Epidermal melanocyte (primary cell): ENCODE data around the gene EGLN2.
"Not testable (repeated sequence)": the region's sequence is repeated elsewhere in the genome, so short reads cannot be mapped to it uniquely, and the experiment has no call there.

Experiments
- DNase-seq: peaks from one replicate; pipeline ENCODE4 v3.0.0; 2011; ENCODE audit warnings: low spot score; ENCODE audit not compliant: insufficient read length

EGLN2 gene

GRCh38 chr19:40801426-40802299, 2.7 kb downstream of the EGLN2 start:
- DNase-seq = no peak

DNA sequence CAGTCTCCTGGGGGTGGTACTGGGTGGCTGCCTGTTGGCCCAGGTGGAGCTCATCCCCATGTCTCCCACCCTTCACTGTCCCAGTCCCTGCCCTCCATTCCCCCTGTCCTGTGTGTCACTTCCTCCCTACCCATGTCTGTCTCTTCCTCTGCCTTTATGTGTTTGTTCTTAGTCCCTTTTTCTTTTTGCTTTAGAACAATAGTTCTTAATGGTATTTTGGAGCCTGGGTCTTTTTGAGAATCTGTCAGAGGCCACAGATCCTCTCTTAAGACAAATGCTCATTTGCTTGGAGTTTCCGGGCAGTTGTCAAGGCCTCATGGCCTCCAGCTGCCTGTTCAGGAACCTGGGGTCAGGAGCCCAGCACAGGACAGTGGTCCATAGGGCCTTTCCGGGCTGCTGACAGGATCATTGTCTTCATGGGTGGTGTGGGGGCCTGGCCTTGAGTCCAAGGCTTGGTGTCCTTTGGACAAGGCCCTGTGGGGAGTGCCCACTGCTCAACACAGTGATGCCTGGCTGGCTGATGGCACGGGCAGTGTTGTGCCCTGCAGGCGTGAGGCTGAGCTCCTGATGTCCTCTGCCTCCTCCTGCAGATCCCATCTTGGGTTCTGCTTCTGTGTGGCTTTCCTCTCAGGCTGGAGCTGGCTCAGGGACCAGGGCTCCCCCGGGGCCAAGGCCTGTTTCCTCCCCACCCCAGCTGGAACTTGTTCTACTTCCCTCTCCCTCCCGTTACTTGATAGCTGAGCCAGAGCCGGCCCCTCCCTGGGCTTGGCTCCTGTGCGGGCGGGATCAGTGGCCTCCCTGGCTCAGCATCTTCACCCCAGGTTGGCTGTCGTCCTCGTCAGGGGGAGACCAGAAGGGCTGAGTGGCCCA, 3.5 kb downstream of the EGLN2 start:
- DNase-seq = no peak

DNA sequence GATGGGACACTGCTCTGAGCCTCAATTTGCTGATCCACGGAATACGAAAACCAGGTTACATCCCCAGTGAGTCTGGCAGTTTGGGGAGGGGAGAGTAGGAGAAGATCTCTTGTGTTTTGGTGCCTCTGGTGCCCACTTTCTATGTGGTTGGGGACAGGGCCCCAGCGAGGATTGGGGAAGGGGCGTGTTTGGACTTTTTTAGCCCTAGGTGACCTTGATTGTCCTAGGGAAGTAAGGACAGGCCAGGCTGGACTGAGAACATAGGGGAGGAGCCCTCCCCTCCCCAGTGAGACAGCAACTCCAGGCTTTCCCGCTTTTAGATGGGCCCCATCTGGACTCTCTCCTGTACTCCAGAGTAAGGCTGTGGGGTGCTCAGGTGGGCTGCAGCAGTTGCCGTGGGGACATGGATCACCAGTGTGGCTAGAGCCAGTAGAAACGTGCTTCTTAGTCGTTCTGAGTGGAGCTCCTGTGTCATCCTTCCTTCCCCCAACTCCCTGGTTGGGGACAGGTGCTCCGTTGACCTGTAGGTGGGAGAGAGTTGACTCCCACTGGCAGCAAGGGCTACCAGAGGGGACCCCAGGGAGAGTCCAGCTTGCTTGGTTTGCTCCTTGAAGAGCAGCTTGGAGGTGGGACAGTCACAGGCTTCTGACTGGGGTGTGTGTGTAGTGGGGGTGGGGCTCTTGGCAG, 4.3 kb downstream of the EGLN2 start:
- DNase-seq = no peak

GRCh38 chr19:40803857-40804782, 5.1 kb downstream of the EGLN2 start:
- no peak for DNase-seq

- no peak for DNase-seq
Measured at GRCh38 chr19:40804783-40805242, 5.8 kb downstream of the EGLN2 start.

GRCh38 chr19:40805258-40805868, 6.4 kb downstream of the EGLN2 start:
- DNase-seq = no peak

GRCh38 chr19:40806423-40807146, 7.6 kb downstream of the EGLN2 start:
- DNase-seq = peak; percentile 94

- no peak for DNase-seq
Measured at GRCh38 chr19:40807147-40808020, 8.4 kb downstream of the EGLN2 start.

DNA sequence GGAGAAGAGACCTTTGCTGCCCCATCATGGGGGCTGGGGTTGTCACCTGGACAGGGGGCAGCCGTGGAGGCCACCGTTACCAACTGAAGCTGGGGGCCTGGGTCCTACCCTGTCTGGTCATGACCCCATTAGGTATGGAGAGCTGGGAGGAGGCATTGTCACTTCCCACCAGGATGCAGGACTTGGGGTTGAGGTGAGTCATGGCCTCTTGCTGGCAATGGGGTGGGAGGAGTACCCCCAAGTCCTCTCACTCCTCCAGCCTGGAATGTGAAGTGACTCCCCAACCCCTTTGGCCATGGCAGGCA, 9.0 kb downstream of the EGLN2 start:
- DNase-seq = no peak

- DNase-seq = no peak
Measured at GRCh38 chr19:40808497-40808896, 9.5 kb downstream of the EGLN2 start.

DNA sequence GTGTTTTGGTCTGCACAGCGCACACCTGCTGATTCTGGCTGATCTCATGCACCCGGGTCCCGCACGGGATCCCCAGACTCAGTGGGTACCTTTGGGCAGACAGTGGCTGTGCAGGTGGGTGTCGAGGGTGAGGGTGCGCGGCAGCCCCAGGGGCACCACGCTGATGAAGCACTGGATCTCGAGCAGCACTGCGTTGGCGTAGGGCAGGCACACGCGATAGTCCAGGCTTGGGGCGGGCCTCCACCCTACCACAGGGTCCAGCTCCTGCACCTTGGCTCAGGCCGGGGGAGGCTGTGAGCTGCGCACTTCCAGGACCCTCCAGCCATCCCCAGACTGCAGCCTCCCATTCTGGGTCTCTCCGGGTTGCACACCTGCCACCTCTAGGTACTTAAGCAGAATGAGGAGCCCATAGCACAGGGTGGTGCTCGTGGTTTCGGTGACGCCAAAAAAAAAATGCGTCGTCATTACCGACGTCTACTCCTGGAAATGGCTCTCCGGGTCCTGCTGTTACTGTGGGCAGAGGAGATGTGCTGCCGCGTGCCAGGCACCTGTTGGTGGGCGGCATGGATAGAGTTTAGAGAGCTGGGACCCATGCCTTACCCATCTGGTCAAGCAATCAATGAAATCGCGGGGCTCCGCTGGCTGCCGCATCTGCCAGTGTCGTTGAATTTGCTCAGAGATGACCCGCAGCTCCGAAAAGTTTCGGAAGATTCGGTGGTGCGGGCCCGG, 10.5 kb downstream of the EGLN2 start:
- DNase-seq = no peak

- no peak for DNase-seq
Measured at GRCh38 chr19:40810160-40810559, 11.2 kb downstream of the EGLN2 start.

DNA sequence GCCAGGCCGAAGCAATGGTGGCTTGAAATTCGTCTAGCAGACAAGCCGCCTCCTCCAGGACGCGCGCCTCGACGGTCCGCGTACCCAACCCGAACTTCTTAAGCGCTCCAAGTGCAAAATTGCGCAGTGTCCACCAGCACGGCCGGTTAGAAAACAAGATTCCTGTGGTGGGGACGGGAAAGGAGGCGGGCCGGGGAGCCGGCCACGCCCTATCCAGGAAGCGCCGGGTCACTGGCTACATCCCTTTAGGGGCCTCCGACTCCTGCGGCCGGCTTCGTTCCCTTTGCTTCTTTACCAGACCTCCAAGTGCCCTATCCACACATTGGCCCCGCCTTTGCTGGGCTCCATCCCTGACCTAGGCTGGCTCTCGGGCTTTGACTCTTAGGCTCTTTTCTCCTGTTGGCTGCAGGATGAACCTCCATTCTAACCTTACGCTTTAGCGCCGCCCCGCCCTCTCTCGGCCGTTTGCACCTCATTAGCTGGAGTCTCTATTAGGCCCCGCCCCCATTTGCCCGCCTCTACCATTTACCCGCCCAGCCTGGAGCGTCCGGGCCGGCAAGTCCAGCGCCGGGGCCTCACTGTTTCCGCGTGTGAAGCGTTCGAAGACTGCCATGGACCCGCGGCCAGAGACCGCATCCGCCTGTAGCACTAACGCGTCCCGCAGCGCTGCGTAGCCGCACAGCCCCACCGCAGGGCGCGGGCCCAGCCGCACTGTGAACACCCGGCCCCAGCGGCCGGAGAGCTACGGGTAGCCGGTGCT, 11.8 kb downstream of the EGLN2 start:
- DNase-seq = not testable (repeated sequence)

DNA sequence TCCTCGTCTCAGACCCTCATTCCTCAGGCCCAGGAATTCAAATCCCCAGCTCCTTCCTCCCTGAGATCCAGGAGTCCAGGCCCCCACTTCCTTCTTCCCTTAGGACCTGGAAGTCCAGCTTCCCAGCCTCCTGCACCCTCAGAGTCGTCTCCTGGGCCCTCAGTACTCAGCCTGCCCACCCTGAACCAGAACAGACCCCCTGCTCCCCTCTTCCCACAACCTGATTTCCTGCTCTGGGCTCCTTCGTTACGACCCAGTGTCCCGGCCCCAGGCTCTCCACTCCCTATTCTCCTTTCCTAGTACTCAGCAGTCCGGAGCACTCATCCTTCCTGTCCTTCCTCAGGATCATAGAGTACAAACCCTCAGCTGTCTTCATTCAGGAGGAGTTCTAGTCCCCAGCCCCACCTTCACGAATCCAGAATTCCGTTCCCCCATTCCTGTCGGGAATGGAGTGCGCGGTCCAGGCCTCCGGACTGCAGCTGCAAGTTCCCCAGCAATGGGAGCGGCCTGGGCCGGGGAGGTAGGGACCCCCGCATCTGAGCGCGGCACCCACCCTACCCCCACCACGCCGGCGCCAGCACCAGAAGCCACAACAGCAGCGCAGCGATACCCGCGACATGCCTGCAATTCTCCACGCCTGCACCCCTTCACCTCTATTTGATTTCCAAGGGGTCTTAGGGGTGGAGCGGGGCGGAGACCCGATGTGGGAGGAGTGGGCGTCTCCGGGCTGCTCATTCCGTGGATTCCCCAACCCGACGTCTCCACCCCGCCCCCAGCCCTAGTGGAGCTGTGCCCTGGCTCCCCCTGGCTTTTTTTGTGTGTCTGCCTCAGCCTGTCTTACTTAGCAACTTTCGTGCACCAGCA, 12.7 kb downstream of the EGLN2 start:
- no peak for DNase-seq

- DNase-seq = not testable (repeated sequence)
Measured at GRCh38 chr19:40812571-40812970, 13.6 kb downstream of the EGLN2 start.

DNA sequence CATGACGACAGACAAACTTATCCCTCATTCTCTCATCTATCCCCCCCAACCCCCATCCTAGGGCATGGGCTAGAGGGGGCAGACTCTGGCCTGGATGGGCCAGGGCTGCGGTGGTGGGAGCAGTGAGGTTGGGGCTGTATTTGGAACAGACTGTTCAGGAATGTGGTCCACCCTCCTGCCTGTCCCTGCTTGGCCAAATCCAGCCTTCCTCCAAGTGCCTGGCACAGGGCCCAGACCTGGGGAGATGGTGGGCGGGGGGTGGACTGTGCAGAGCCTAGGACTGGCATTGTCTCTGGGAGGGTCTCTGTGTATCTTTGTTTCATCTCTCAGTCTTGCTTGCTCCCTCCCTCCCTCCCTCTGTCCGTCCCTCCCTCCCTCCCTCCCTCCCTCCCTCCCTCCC, 14.2 kb downstream of the EGLN2 start:
- DNase-seq = no peak
